K562 (cell line): Measurements from ENCODE around the gene C2orf72.

Experiments
- FOXP4 ChIP-seq: sonication (generic); formaldehyde crosslinking; IDR thresholded peaks from 2 replicates; pipeline ENCODE4 v1.8.0; 2022; ENCODE audit warnings: mild to moderate bottlenecking, missing genetic modification reagents, borderline replicate concordance
- JUND ChIP-seq, 2 experiments: IDR thresholded peaks; 2 replicates in 1 of 2; 3 replicates in 1 of 2; pipeline ENCODE4 v1.6.1; 2011; ENCODE audit warnings: borderline replicate concordance in 2 of 2, low read depth in 2 of 2, low read length in 2 of 2, improper control_type of control experiment in 1 of 2, missing biosample characterization in 1 of 2, missing genetic modification characterization in 1 of 2, missing genetic modification reagents in 1 of 2
- POLR2AphosphoS5 ChIP-seq: IDR thresholded peaks from 2 replicates; pipeline ENCODE4 v1.6.1; 2011; ENCODE audit warnings: mild to moderate bottlenecking, low read depth, low read length, moderate library complexity; ENCODE audit not compliant: control insufficient read depth, insufficient read depth

- TF ChIP-seq JUND (IDR thresholded peaks at IDR 0.05; ENCODE audit: borderline replicate concordance, low read depth, low read length) = no peak
- no peak for TF ChIP-seq JUND (tag; IDR thresholded peaks at IDR 0.05; ENCODE audit: borderline replicate concordance, low read depth, low read length)
- TF ChIP-seq POLR2AphosphoS5 = no peak
- TF ChIP-seq FOXP4 (CRISPR knock-in tag) = no peak
Observed at GRCh38 chr2:231032575-231033140, 4.7 kb upstream of the C2orf72 start.
